GM10266 (cell line): ENCODE results near the gene SYNE4.
A peak's percentile ranks its signal among the peaks of the same experiment; 100 is the strongest.

Experiments used
- DNase-seq: peaks from one replicate; pipeline ENCODE4 v3.0.0; 2012; ENCODE audit errors: extremely low spot score
- TF ChIP-seq, protein P1 (sequence below): IDR thresholded peaks from 2 replicates; pipeline ENCODE4 v1.5.1; 2012; ENCODE audit warnings: mild to moderate bottlenecking, low read depth; ENCODE audit not compliant: control insufficient read depth, insufficient read depth; ENCODE audit errors: missing control alignments

Gene SYNE4

DNA sequence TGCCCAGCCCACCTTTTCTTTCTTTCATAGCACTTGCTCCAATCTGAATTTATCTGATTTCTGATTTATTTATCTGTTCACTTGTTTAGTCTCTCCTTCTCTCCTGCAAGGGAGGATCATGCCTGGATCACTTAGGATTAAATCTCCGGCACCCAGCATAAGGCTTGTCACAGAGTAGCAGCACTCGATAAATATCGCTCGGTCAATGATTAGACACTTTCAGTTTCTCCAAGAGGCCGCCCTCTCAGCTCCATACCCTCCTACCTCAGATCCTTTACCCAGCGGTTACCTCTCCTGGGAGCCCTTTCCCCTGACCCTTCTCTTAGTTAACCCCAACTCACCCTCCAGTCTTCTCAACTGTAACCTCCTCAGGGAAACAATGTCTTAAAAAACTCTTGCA lies 22.7 kb upstream of the SYNE4 start:
- TF ChIP-seq, protein P1, sequence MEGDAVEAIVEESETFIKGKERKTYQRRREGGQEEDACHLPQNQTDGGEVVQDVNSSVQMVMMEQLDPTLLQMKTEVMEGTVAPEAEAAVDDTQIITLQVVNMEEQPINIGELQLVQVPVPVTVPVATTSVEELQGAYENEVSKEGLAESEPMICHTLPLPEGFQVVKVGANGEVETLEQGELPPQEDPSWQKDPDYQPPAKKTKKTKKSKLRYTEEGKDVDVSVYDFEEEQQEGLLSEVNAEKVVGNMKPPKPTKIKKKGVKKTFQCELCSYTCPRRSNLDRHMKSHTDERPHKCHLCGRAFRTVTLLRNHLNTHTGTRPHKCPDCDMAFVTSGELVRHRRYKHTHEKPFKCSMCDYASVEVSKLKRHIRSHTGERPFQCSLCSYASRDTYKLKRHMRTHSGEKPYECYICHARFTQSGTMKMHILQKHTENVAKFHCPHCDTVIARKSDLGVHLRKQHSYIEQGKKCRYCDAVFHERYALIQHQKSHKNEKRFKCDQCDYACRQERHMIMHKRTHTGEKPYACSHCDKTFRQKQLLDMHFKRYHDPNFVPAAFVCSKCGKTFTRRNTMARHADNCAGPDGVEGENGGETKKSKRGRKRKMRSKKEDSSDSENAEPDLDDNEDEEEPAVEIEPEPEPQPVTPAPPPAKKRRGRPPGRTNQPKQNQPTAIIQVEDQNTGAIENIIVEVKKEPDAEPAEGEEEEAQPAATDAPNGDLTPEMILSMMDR = no peak
- DNase-seq = no peak

DNA sequence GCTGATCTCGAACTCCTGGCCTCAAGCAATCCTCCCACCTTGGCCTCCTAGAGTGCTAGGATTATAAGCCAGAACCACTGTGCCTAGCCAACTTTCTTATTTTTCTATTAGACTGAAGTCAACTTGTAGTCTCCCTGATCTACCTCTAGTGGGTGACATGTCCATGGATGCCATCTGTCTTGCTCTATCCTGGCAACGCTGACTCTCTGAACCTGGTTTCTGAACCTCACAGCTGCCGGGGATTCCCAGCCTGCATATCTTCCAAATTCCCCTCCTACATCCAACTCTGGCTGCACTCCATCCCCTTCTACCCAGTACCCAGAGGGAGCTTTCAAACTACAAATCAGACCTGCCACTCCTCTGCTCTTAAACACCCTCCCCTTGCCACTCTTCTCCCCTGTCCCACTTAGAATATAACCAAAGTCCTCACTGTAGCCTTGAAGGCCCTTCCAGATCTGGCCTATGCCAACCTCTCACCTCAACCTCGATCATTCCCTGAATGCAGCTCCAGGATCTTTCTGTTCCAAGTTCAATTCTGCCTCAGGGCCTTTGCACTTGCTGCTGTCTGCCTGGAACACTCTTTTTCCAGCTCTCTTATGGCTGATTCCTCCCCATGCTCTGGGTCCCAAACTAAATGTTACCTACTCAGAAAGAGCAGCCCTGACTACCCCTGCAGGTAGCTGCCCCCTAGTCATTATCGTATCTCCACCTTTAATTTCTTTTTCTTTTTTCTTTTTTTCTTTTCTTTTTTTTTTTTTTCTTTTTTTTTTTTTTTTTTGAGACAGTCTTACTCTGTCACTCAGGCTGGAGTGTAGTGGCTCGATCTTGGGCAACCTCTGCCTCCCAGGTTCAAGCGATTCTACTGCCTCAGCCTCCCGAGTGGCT lies 21.9 kb upstream of the SYNE4 start:
- TF ChIP-seq, protein P1 = no peak
- peak; percentile 56 for DNase-seq

DNA sequence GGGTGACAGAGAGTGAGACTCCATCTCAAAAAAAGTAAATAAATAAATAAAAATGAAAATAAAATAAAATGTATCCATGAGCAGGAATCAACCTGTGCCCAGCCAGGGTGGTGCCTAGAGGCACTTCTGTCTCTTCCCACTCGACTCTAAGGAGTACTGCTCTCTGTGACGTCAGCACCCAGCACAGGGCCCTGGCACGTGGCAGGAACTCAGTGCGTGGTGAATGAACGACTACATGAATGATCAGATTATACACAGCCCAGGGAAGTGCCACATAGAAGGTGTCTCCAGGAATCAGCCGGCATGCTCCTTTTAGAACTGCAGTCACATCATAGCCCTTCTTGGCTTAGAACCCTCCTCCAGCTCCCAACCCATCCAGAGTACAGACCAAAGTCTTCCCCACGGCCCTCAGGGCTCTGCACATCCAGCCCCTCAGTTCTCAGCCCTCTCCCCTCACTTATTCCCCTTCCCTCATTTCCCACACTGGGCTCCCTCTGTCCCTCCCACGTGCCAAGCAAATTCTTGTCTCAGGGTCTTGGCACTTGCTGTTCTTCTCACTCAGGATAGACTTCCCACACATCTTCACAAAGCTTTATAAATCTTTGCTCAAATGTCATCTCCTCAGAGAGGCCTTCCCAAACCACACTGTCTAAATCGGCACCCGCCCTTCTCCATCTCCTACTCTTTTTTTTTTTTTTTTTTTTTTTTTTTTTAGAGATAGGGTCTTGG lies 19.9 kb upstream of the SYNE4 start:
- DNase-seq = no peak
- TF ChIP-seq, protein P1 = no peak

DNA sequence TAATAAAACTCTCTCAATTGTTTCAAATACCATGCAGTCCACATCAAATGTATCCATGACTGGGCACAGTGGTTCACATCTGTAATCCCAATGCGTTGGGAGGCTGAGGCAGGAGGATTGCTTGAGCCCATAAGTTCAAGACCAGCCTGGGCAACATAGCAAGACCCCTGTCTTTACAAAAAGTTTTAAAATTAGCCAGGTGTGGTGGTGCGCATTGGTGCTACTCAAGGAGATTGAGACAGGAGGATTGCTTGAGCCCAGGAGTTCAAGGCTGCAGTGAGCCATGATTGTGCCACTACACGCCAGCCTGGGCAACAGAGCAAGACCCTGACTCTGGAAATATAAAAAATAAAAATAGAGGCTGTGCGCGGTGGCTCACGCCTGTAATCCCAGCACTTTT lies 19.1 kb upstream of the SYNE4 start:
- DNase-seq = no peak
- TF ChIP-seq, protein P1 = no peak

DNA sequence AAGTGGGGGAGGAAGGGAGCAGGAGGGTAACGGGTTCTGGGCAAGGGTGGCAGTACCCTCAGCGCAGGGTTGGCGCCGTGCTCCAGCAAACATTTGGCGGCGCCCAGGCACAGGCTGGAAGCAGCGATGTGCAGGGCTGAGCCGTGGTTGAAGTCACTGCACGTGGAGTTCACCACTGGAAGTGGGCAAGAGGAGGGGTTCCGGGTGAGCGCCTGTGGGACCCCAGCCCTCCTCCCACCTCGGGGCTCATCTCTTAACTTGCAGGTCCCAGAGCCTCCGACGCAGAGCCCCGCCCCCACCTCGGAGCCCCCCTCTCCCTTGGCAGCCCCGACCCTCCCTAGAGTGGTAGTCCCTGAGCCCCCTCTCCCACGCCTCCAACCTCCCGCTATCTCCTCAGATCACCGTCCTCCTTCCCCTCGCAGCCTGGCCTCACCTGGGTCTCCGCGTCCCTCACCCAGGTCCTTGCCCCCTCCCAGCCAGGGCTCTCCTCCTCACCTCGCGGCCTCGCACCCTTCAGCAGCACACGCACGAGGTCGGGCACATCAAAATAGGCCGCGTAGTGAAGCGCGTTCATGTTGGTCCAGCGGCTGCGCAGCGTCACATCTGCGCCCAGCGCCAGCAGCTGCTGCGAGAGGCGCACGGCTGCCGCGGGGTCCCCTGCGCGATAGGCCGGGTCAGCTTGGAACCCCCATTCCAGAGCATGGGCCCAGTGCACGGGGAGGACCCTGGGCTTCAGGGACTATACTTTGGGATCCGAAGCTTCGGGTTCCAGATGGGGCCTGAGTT lies 17.7 kb upstream of the SYNE4 start:
- DNase-seq = no peak
- TF ChIP-seq, protein P1 = no peak

DNA sequence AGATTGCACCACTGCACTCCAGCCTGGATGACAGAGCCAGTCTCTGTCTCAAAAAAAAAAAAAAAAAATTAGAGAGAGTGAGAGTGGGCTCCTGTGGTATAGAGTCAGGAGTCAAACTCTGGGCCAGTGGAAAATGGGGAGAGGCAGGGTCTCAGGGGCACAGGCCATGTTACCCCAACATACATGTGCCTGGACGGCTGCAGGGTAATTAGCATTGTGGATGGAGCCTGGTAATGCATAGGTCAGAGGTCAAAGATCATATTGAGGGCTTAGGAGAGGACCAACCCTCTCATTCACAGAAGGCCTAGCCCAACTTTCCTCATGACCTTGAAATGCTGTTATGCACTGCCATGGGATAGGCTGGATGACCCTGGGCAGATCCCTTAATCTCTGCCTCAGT lies 16.9 kb upstream of the SYNE4 start:
- DNase-seq = no peak
- TF ChIP-seq, protein P1 = no peak

DNA sequence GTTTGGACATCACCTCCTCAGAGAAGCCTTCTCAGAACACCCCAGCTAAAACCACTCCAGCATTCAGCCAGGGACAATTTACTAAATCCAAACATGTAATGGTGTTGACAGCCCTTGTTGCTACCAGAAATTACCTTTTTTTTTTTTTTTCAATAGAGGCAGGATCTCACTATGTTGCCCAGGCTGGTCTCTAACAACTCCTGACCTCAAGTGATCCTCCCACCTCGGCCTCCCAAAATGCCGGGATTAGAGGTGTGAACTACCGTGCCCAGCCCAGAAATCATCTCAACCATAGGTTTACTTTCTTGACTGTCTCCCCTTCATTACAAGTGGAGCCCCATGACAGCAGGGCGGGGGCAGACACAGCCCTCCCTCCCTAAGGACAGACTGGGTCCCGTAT lies 14.8 kb upstream of the SYNE4 start:
- DNase-seq = no peak
- TF ChIP-seq, protein P1 = no peak
